GM20000 (cell line): Measurements from ENCODE around the gene NRG3.

Experiments
- DNase-seq: peaks from one replicate; pipeline ENCODE4 v3.0.0; 2012; ENCODE audit warnings: low spot score
- CTCF ChIP-seq: IDR thresholded peaks from 2 replicates; pipeline ENCODE4 v1.5.1; 2012; ENCODE audit warnings: mild to moderate bottlenecking, control low read depth; ENCODE audit errors: extremely low read depth, missing control alignments

The NRG3 gene

DNA sequence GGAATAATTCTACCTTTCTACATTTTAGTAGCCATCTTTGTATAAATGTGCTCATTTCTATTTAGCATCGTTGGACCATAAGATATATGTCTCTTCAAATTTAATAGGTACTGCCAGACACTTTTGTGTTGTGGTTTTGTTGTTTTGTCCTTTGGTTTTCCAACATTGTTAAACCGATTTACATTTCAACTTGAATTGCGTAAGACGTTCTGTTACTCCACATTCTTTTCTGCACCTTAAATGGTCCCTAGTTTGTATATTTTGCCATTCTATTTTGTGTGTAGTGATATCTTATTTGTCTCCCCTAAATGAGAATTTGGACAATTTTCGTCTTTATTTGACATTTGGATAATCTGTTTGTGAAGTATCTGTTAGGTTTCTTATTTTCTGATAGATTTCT, 1015.6 kb downstream of the NRG3 start:
- TF ChIP-seq CTCF = no peak

GRCh38 chr10:82908096-82908495, 1033.1 kb downstream of the NRG3 start:
- DNase-seq = no peak
- TF ChIP-seq CTCF = no peak

More for the DNA sequence above, 1015.6 kb downstream of the NRG3 start:
- no peak for DNase-seq

- no peak for TF ChIP-seq CTCF
- no peak for DNase-seq
Measured at GRCh38 chr10:82908751-82909150, 1033.8 kb downstream of the NRG3 start.

DNA sequence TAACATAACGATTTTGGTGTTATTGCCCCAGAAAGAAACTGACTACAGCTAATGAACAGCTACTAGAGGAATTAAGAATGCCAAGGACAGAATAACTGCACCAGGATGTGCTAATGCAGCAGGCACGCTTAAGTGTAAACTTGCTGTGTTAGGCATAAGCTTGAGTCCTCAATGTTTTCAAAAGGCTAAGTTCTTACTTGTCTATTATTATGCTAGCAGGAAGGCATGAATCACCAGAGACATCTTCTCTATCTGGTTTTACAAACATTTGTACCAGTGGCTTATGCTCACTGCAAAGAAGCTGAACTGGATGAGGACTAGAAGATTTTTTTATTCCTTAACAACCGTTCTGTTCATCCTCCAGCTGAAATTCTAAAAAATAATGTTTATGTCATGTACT, 1035.3 kb downstream of the NRG3 start:
- TF ChIP-seq CTCF = no peak
- DNase-seq = no peak

- TF ChIP-seq CTCF = no peak
- peak; percentile 7 for DNase-seq
Measured at GRCh38 chr10:82914655-82915136, 1039.7 kb downstream of the NRG3 start.

DNA sequence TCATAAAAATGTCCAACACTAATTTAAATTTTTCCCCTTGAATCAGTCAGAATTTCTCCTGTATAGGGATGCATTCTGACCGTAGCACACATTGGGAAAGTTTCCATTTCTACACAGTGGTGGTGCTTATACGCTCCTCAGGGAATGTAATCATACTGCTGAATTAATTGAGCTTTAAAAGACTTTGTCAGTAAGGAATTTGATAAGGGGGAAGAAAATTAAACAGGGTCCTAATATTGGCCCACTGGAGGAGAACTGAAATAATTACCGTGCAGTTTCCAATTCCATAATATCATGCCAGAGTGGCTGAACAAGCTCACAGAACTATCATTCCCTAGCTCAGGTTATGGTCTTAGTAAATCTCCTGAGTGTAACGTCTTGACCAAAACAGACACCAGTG, 1041.9 kb downstream of the NRG3 start:
- DNase-seq = no peak
- no peak for TF ChIP-seq CTCF

- no peak for TF ChIP-seq CTCF
- no peak for DNase-seq
Measured at GRCh38 chr10:82918022-82918421, 1043.0 kb downstream of the NRG3 start.

DNA sequence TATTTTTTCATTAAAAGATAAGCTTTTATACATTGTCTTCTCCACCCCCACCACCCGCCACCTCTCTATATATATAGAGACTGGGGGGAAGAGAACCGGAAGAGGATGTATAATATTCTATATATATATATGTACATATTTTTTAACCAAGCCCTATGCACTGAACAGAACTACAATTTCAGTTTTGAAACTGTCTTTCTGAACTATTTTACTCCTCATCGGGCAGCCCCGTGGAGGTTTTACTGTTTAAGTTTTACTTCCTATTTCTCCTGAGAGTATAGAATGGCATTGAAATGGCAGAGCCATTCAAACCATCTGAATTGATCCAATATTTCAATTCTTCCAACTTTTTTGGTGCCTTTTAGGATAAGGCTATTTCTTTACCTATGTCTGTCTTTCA, 1047.1 kb downstream of the NRG3 start:
- TF ChIP-seq CTCF = no peak

More for the DNA sequence above, 1047.1 kb downstream of the NRG3 start:
- no peak for DNase-seq
